HG03354 (cell line): Measurements from ENCODE around the gene SLIT1.

ENCODE experiments used
- ATAC-seq: cut with Tn5 transposase; IDR thresholded peaks from one replicate; pipeline ENCODE4 v1.9.1; 2021; ENCODE audit warnings: mild to moderate bottlenecking; ENCODE audit not compliant: unreplicated experiment, poor library complexity, severe bottlenecking

SLIT1 gene

GRCh38 chr10:97018251-97019212, 167.2 kb downstream of the SLIT1 start:
- no peak for ATAC-seq

GRCh38 chr10:97017474-97017903, 168.3 kb downstream of the SLIT1 start:
- ATAC-seq: no peak

- peak; percentile 75 for ATAC-seq
Measured at GRCh38 chr10:97016728-97017473, 168.9 kb downstream of the SLIT1 start.

GRCh38 chr10:97015240-97015639, 170.5 kb downstream of the SLIT1 start:
- ATAC-seq: no peak

GRCh38 chr10:97013983-97014382, 171.8 kb downstream of the SLIT1 start:
- no peak for ATAC-seq

- no peak for ATAC-seq
Measured at GRCh38 chr10:97013568-97013967, 172.2 kb downstream of the SLIT1 start.

- ATAC-seq: no peak
Measured at GRCh38 chr10:97012470-97012869, 173.3 kb downstream of the SLIT1 start.

GRCh38 chr10:97011397-97011796, 174.4 kb downstream of the SLIT1 start:
- ATAC-seq: no peak

- no peak for ATAC-seq
Measured at GRCh38 chr10:97010695-97011206, 175.0 kb downstream of the SLIT1 start.

GRCh38 chr10:97007417-97007816, 178.3 kb downstream of the SLIT1 start:
- no peak for ATAC-seq

- ATAC-seq: no peak
Measured at GRCh38 chr10:97006364-97006763, 179.4 kb downstream of the SLIT1 start.

GRCh38 chr10:97005349-97005748, 180.4 kb downstream of the SLIT1 start:
- no peak for ATAC-seq

GRCh38 chr10:97004591-97004990, 181.2 kb downstream of the SLIT1 start:
- ATAC-seq: no peak

GRCh38 chr10:97003804-97004201, 182.0 kb downstream of the SLIT1 start:
- ATAC-seq: no peak

GRCh38 chr10:97003151-97003803, 182.5 kb downstream of the SLIT1 start:
- ATAC-seq: no peak

- ATAC-seq: no peak
Measured at GRCh38 chr10:97002670-97003069, 183.1 kb downstream of the SLIT1 start.

GRCh38 chr10:97001183-97001991, 184.4 kb downstream of the SLIT1 start:
- ATAC-seq: no peak

GRCh38 chr10:97000487-97001182, 185.1 kb downstream of the SLIT1 start:
- no peak for ATAC-seq

GRCh38 chr10:96999987-97000386, 185.8 kb downstream of the SLIT1 start:
- no peak for ATAC-seq
